ENCODE data around the gene PTPRA.
A peak's percentile ranks its signal among the peaks of the same experiment; 100 is the strongest.
"Not testable (repeated sequence)": the region's sequence is repeated elsewhere in the genome, so short reads cannot be mapped to it uniquely, and the experiment has no call there.

The PTPRA gene

GRCh38 chr20:3068986-3069900, 196.0 kb downstream of the PTPRA start:
- Histone ChIP-seq H3K27me3 (replicated peaks; ENCODE audit: control insufficient read depth, insufficient read depth, low read length, poor library complexity, severe bottlenecking) (no peaks in the 10 kb centered on the region), H3K27ac (ENCODE audit: insufficient read depth, low read length, poor library complexity, severe bottlenecking) (no peak overlapping the region), H3K4me1 (ENCODE audit: control insufficient read depth, insufficient read depth, low read length, poor library complexity, severe bottlenecking) (peaks cover 11% of the 10 kb centered on the region), H3K4me3 (ENCODE audit: insufficient read depth, low read depth, low read length, poor library complexity, severe bottlenecking) (no peak overlapping the region), H3K9me3 (ENCODE audit: control insufficient read depth, low read length) (no peaks in the 10 kb centered on the region), H3K36me3 (ENCODE audit: control insufficient read depth, insufficient read depth, low read length) (no peaks in the 10 kb centered on the region)
- DNase-seq: no peak

GRCh38 chr20:3070725-3071124, 197.4 kb downstream of the PTPRA start:
- Histone ChIP-seq H3K27me3 (replicated peaks; ENCODE audit: control insufficient read depth, insufficient read depth, low read length, poor library complexity, severe bottlenecking) (no peaks in the 10 kb centered on the region), H3K9me3 (ENCODE audit: control insufficient read depth, low read length) (no peaks in the 10 kb centered on the region), H3K4me3 (ENCODE audit: insufficient read depth, low read depth, low read length, poor library complexity, severe bottlenecking) (no peak overlapping the region), H3K27ac (ENCODE audit: insufficient read depth, low read length, poor library complexity, severe bottlenecking) (no peak overlapping the region), H3K36me3 (ENCODE audit: control insufficient read depth, insufficient read depth, low read length) (no peaks in the 10 kb centered on the region), H3K4me1 (ENCODE audit: control insufficient read depth, insufficient read depth, low read length, poor library complexity, severe bottlenecking) (peaks cover 11% of the 10 kb centered on the region)
- DNase-seq: no peak

DNA sequence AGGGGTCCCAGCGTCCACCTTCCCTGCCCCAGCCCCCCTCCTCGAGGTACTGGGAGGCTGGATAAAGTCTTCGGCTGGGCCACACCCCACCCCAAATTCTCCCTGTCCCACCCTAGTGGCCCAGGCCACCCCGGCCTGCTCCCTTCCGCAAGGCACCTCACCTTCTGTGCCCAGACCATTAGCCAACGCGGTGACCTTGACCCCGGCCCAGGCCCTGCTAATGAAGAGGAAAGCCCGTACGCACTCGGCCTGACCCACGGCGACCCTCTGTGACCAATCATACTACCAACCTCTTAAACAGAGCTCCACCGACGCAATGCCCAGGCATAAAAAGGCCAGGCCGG, 198.0 kb downstream of the PTPRA start:
- peak overlapping the region; percentile 73 for H3K4me3 ChIP-seq (ENCODE audit: insufficient read depth, low read depth, low read length, poor library complexity, severe bottlenecking)
- H3K27ac ChIP-seq (ENCODE audit: insufficient read depth, low read length, poor library complexity, severe bottlenecking): peak overlapping the region; percentile 51
- H3K27me3 ChIP-seq (replicated peaks; ENCODE audit: control insufficient read depth, insufficient read depth, low read length, poor library complexity, severe bottlenecking): no peaks in the 10 kb centered on the region
- DNase-seq: no peak
- peaks cover 11% of the 10 kb centered on the region for H3K4me1 ChIP-seq (ENCODE audit: control insufficient read depth, insufficient read depth, low read length, poor library complexity, severe bottlenecking)
- H3K36me3 ChIP-seq (ENCODE audit: control insufficient read depth, insufficient read depth, low read length): no peaks in the 10 kb centered on the region
- no peaks in the 10 kb centered on the region for H3K9me3 ChIP-seq (ENCODE audit: control insufficient read depth, low read length)

DNA sequence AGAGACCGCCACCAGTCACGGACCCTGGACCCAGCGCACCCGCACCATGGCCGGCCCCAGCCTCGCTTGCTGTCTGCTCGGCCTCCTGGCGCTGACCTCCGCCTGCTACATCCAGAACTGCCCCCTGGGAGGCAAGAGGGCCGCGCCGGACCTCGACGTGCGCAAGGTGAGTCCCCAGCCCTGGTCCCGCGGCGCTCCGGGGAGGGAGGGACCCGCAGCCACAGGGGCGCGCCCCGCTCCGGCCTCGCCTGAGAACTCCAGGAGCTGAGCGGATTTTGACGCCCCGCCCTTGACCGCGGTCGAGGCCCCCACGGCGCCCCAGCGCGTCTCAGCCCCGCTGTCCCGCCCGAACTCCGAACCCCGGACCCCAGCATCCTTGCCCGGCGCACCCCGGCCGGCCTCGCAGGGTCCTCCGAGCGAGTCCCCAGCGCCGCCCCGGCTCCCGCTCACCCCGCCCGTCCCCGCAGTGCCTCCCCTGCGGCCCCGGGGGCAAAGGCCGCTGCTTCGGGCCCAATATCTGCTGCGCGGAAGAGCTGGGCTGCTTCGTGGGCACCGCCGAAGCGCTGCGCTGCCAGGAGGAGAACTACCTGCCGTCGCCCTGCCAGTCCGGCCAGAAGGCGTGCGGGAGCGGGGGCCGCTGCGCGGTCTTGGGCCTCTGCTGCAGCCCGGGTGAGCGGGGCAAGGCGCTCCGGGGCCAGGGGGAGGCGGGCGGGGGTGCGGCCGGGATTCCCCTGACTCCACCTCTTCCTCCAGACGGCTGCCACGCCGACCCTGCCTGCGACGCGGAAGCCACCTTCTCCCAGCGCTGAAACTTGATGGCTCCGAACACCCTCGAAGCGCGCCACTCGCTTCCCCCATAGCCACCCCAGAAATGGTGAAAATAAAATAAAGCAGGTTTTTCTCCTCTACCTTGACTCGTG, 198.6 kb downstream of the PTPRA start, which contains the start of gene OXT:
TSS of gene OXT (plus strand) at position 11 of the 920 bp plus-strand sequence. CDS start at position 47, 36 bp downstream.
- no peaks in the 10 kb centered on the region for H3K9me3 ChIP-seq (ENCODE audit: control insufficient read depth, low read length)
- peaks cover 11% of the 10 kb centered on the region for H3K4me1 ChIP-seq (ENCODE audit: control insufficient read depth, insufficient read depth, low read length, poor library complexity, severe bottlenecking)
- peak within 1 kb of the TSS; percentile 73 for H3K4me3 ChIP-seq (ENCODE audit: insufficient read depth, low read depth, low read length, poor library complexity, severe bottlenecking)
- H3K36me3 ChIP-seq (ENCODE audit: control insufficient read depth, insufficient read depth, low read length): no peaks in the 10 kb centered on the region
- peak within 1 kb of the TSS; percentile 51 for H3K27ac ChIP-seq (ENCODE audit: insufficient read depth, low read length, poor library complexity, severe bottlenecking)
- DNase-seq: peak; percentile 46 to 61 (median 60)
- no peaks in the 10 kb centered on the region for H3K27me3 ChIP-seq (replicated peaks; ENCODE audit: control insufficient read depth, insufficient read depth, low read length, poor library complexity, severe bottlenecking)

DNA sequence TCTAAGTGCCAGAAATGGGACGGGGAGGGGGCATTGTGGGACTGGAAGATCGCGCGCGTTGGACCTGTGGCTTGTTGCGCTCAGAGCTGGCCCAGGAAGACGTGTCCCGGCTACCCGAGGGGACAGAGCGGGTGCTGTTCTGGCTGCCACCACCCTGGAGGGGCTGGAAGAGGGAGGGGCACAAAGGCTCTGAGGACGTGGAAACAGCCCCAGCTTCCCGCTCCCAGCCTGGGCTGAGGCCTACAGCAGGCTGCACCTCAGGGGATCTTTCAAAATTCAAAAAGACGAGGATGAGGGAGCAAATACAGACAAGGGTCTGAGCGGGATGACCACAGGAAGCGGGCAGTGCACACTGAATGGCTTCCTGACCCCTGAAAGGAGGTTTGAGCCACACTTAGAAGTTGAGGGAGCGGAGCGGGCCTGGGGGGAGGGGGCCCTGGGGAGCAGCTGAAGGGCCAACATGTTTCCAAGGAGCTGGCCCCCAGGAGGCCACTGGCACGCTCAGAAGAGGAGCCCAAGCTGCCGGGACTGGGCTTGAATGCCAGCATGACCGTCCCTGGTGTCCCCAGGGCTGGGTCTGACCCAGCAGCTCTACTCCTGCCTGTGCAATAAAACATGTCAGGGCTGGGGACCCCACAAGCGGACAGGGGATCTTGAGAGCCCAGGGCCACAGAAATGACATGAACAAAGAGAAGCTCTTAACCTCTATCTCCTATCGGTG, 199.4 kb downstream of the PTPRA start:
- Histone ChIP-seq H3K4me3 (ENCODE audit: insufficient read depth, low read depth, low read length, poor library complexity, severe bottlenecking) (peak overlapping the region; percentile 73), H3K4me1 (ENCODE audit: control insufficient read depth, insufficient read depth, low read length, poor library complexity, severe bottlenecking) (peaks cover 11% of the 10 kb centered on the region), H3K27ac (ENCODE audit: insufficient read depth, low read length, poor library complexity, severe bottlenecking) (peak overlapping the region; percentile 51), H3K36me3 (ENCODE audit: control insufficient read depth, insufficient read depth, low read length) (no peaks in the 10 kb centered on the region), H3K27me3 (replicated peaks; ENCODE audit: control insufficient read depth, insufficient read depth, low read length, poor library complexity, severe bottlenecking) (no peaks in the 10 kb centered on the region), H3K9me3 (ENCODE audit: control insufficient read depth, low read length) (no peaks in the 10 kb centered on the region)
- DNase-seq: no peak

GRCh38 chr20:3073251-3073643, 200.0 kb downstream of the PTPRA start:
- not testable (repeated sequence) for H3K27ac ChIP-seq (ENCODE audit: insufficient read depth, low read length, poor library complexity, severe bottlenecking); DNase-seq; H3K27me3 ChIP-seq (replicated peaks; ENCODE audit: control insufficient read depth, insufficient read depth, low read length, poor library complexity, severe bottlenecking); H3K36me3 ChIP-seq (ENCODE audit: control insufficient read depth, insufficient read depth, low read length); H3K9me3 ChIP-seq (ENCODE audit: control insufficient read depth, low read length); H3K4me3 ChIP-seq (ENCODE audit: insufficient read depth, low read depth, low read length, poor library complexity, severe bottlenecking)
- H3K4me1 ChIP-seq (ENCODE audit: control insufficient read depth, insufficient read depth, low read length, poor library complexity, severe bottlenecking): peaks cover 11% of the 10 kb centered on the region

GRCh38 chr20:3074812-3075211, 201.5 kb downstream of the PTPRA start:
- H3K9me3 ChIP-seq (ENCODE audit: control insufficient read depth, low read length): no peaks in the 10 kb centered on the region
- no peak overlapping the region for H3K27ac ChIP-seq (ENCODE audit: insufficient read depth, low read length, poor library complexity, severe bottlenecking)
- H3K4me3 ChIP-seq (ENCODE audit: insufficient read depth, low read depth, low read length, poor library complexity, severe bottlenecking): no peak overlapping the region
- H3K36me3 ChIP-seq (ENCODE audit: control insufficient read depth, insufficient read depth, low read length): no peaks in the 10 kb centered on the region
- no peaks in the 10 kb centered on the region for H3K27me3 ChIP-seq (replicated peaks; ENCODE audit: control insufficient read depth, insufficient read depth, low read length, poor library complexity, severe bottlenecking)
- peaks cover 11% of the 10 kb centered on the region for H3K4me1 ChIP-seq (ENCODE audit: control insufficient read depth, insufficient read depth, low read length, poor library complexity, severe bottlenecking)
- DNase-seq: no peak

DNA sequence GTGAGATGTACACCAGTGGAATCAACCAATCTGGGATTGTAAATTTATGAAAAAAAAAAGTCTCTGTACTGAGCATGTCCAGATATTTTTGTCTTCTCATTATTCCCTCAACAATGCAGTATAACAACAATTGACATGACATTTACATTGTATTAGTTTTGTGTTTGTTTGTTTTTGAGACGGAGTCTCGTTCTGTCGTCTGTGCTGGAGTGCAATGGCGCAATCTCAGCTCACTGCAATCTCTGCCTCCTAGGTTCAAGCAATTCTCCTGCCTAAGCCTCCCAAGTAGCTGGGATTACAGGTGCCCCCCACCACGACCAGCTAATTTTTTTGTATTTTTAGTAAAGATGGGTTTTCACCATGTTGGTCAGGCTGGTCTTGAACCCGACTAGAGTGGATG, 202.0 kb downstream of the PTPRA start:
- peaks cover 11% of the 10 kb centered on the region for H3K4me1 ChIP-seq (ENCODE audit: control insufficient read depth, insufficient read depth, low read length, poor library complexity, severe bottlenecking)
- H3K27ac ChIP-seq (ENCODE audit: insufficient read depth, low read length, poor library complexity, severe bottlenecking); H3K4me3 ChIP-seq (ENCODE audit: insufficient read depth, low read depth, low read length, poor library complexity, severe bottlenecking); H3K27me3 ChIP-seq (replicated peaks; ENCODE audit: control insufficient read depth, insufficient read depth, low read length, poor library complexity, severe bottlenecking); DNase-seq; H3K36me3 ChIP-seq (ENCODE audit: control insufficient read depth, insufficient read depth, low read length); H3K9me3 ChIP-seq (ENCODE audit: control insufficient read depth, low read length): not testable (repeated sequence)

DNA sequence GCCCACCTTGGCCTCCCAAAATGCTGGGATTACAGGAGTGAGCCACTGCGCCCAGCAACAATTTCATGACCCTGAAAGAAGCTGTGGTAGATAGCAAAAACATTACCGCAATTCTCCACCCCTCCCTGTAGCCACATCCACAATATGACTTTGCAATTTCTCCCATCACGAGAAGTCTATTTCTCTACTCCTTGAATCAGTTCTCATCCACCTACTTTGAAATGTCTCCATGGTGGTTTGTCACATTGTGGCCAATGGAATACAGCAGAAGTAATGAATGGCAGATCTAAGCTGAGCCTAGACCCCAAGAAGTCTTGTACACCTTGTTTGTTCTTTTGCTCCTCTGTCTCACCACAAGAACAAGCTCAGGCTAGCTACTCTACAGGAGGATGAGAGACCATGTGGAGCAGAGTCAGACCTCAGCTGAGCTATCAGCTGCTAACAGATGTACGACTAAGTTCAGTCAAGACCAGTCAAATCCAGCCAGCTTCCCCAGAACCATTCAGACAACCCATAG, 204.4 kb downstream of the PTPRA start:
- Histone ChIP-seq H3K4me3 (ENCODE audit: insufficient read depth, low read depth, low read length, poor library complexity, severe bottlenecking) (no peak overlapping the region), H3K27me3 (replicated peaks; ENCODE audit: control insufficient read depth, insufficient read depth, low read length, poor library complexity, severe bottlenecking) (peaks cover 13% of the 10 kb centered on the region), H3K9me3 (ENCODE audit: control insufficient read depth, low read length) (no peaks in the 10 kb centered on the region), H3K36me3 (ENCODE audit: control insufficient read depth, insufficient read depth, low read length) (no peaks in the 10 kb centered on the region), H3K27ac (ENCODE audit: insufficient read depth, low read length, poor library complexity, severe bottlenecking) (no peak overlapping the region), H3K4me1 (ENCODE audit: control insufficient read depth, insufficient read depth, low read length, poor library complexity, severe bottlenecking) (peaks cover 3% of the 10 kb centered on the region)
- no peak for DNase-seq

All from effector memory CD4-positive, alpha-beta T cell (primary cell).